ENCODE results near the gene OR11H12.
"Not testable (repeated sequence)": the region's sequence is repeated elsewhere in the genome, so short reads cannot be mapped to it uniquely, and the experiment has no call there.

The OR11H12 gene

GRCh38 chr14:18600817-18601216 is at the start of gene OR11H12:
Gene OR11H12 (plus strand): TSS chr14:18601117. CDS start chr14:18601117, 0 bp downstream.
- H3K4me3 ChIP-seq (ENCODE audit: low read length), result not testable (repeated sequence)

- not testable (repeated sequence) for H3K4me3 ChIP-seq (ENCODE audit: low read length)
Observed at GRCh38 chr14:18582908-18583307, 18.0 kb upstream of the OR11H12 start.

- not testable (repeated sequence) for H3K4me3 ChIP-seq (ENCODE audit: low read length)
Observed at GRCh38 chr14:18626610-18627213, 25.8 kb downstream of the OR11H12 start.

- H3K4me3 ChIP-seq (ENCODE audit: low read length), result not testable (repeated sequence)
Observed at GRCh38 chr14:18636066-18636465, 35.1 kb downstream of the OR11H12 start.

GRCh38 chr14:18638032-18638431 is 37.1 kb downstream of the OR11H12 start:
- not testable (repeated sequence) for H3K4me3 ChIP-seq (ENCODE audit: low read length)

- H3K4me3 ChIP-seq (ENCODE audit: low read length), result not testable (repeated sequence)
Observed at GRCh38 chr14:18638785-18639184, 37.9 kb downstream of the OR11H12 start.

GRCh38 chr14:18646075-18646730 is 45.3 kb downstream of the OR11H12 start:
- H3K4me3 ChIP-seq (ENCODE audit: low read length), result not testable (repeated sequence)
